Tibial nerve (tissue), 3 donors: ENCODE results near the gene TRABD2B.

ENCODE experiments used
- CTCF ChIP-seq, 5 experiments: fragments of 200-600 bp in 3 of 5; fragments of 450-650 bp in 2 of 5; sonication (generic) in 3 of 5; IDR thresholded peaks; one replicate each; pipeline ENCODE4 v1.5.1; 2016 to 2019; ENCODE audit warnings: antibody characterized with exemption in 5 of 5, mild to moderate bottlenecking in 3 of 5, moderate library complexity in 2 of 5
- POLR2A ChIP-seq, 2 donors: fragments of 450-650 bp; IDR thresholded peaks; one replicate each; pipeline ENCODE4 v1.6.1; 2017; ENCODE audit warnings: antibody characterized with exemption in 2 of 2, mild to moderate bottlenecking in 2 of 2, moderate library complexity in 2 of 2

- TF ChIP-seq POLR2A (IDR thresholded peaks at IDR 0.05) (no peak), CTCF (IDR thresholded peaks at IDR 0.05) (no peak)
Measured at GRCh38 chr1:47713333-47713953, 283.7 kb downstream of the TRABD2B start.
